Activated gamma-delta T cell treated with Interleukin-2 at 50 U/mL for 16 hours (primary cell): ENCODE data around the gene RCBTB2.

Experiments used
- DNase-seq: peaks from one replicate; pipeline ENCODE4 v3.0.0-alpha.2; 2020

RCBTB2 gene

GRCh38 chr13:48527955-48528354, 4.9 kb downstream of the RCBTB2 start:
- no peak for DNase-seq

- no peak for DNase-seq
Observed at GRCh38 chr13:48526286-48526685, 6.6 kb downstream of the RCBTB2 start.

- no peak for DNase-seq
Observed at GRCh38 chr13:48518083-48518482, 14.8 kb downstream of the RCBTB2 start.

GRCh38 chr13:48515732-48516131, 17.1 kb downstream of the RCBTB2 start:
- no peak for DNase-seq

GRCh38 chr13:48514793-48515192, 18.1 kb downstream of the RCBTB2 start:
- no peak for DNase-seq

GRCh38 chr13:48511621-48512230, 21.2 kb downstream of the RCBTB2 start:
- no peak for DNase-seq

- no peak for DNase-seq
Observed at GRCh38 chr13:48510698-48511097, 22.2 kb downstream of the RCBTB2 start.

- DNase-seq: no peak
Observed at GRCh38 chr13:48508011-48508410, 24.9 kb downstream of the RCBTB2 start.

GRCh38 chr13:48507021-48507420, 25.9 kb downstream of the RCBTB2 start:
- no peak for DNase-seq

GRCh38 chr13:48506092-48506701, 26.7 kb downstream of the RCBTB2 start:
- no peak for DNase-seq

- peak; percentile 58 for DNase-seq
Observed at GRCh38 chr13:48505597-48506091, 27.2 kb downstream of the RCBTB2 start.

- DNase-seq: peak; percentile 39
Observed at GRCh38 chr13:48505012-48505411, 27.9 kb downstream of the RCBTB2 start.

- DNase-seq: no peak
Observed at GRCh38 chr13:48504606-48505005, 28.3 kb downstream of the RCBTB2 start.

- DNase-seq: no peak
Observed at GRCh38 chr13:48502601-48503319, 30.1 kb downstream of the RCBTB2 start.

- DNase-seq: no peak
Observed at GRCh38 chr13:48501705-48502104, 31.2 kb downstream of the RCBTB2 start.

GRCh38 chr13:48500652-48501197, 32.2 kb downstream of the RCBTB2 start:
- DNase-seq: no peak

- no peak for DNase-seq
Observed at GRCh38 chr13:48497669-48498068, 35.2 kb downstream of the RCBTB2 start.

- no peak for DNase-seq
Observed at GRCh38 chr13:48496271-48497161, 36.4 kb downstream of the RCBTB2 start.

GRCh38 chr13:48494874-48495273, 38.0 kb downstream of the RCBTB2 start:
- no peak for DNase-seq

- DNase-seq: no peak
Observed at GRCh38 chr13:48493851-48494250, 39.0 kb downstream of the RCBTB2 start.

GRCh38 chr13:48493066-48493765, 39.7 kb downstream of the RCBTB2 start:
- no peak for DNase-seq

- peak; percentile 71 for DNase-seq
Observed at GRCh38 chr13:48492470-48493065, 40.3 kb downstream of the RCBTB2 start.
